Skin epidermis (tissue), 12 donors: ENCODE measurements around the gene EDC4.
"Not testable (repeated sequence)": the region's sequence is repeated elsewhere in the genome, so short reads cannot be mapped to it uniquely, and the experiment has no call there.

Experiments
- H3K27ac ChIP-seq, 21 experiments: fragments of 200-600 bp; sonication (generic) in 11 of 21; one replicate each; pipeline ENCODE4 v1.5.0; 2020; ENCODE audit warnings: mild to moderate bottlenecking in 3 of 21, inconsistent platforms in 2 of 21, moderate library complexity in 2 of 21
- H3K4me3 ChIP-seq, 7 experiments: fragments of 200-600 bp; sonication (generic) in 2 of 7; one replicate each; pipeline ENCODE4 v1.5.0; 2020; ENCODE audit warnings: inconsistent platforms in 2 of 7, mild to moderate bottlenecking in 2 of 7, moderate library complexity in 1 of 7

The EDC4 gene

GRCh38 chr16:67892899-67893742 is 20.3 kb downstream of the EDC4 start, which contains the start of gene PSKH1:
TSS of gene PSKH1 (plus strand) at chr16:67893254. CDS start at chr16:67908750, 15,496 bp downstream.
- peak within 1 kb of the TSS; percentile 66 to 97 (median 91) for H3K4me3 ChIP-seq
- H3K27ac ChIP-seq: peak within 1 kb of the TSS; percentile 83 to 100 (median 95)

DNA sequence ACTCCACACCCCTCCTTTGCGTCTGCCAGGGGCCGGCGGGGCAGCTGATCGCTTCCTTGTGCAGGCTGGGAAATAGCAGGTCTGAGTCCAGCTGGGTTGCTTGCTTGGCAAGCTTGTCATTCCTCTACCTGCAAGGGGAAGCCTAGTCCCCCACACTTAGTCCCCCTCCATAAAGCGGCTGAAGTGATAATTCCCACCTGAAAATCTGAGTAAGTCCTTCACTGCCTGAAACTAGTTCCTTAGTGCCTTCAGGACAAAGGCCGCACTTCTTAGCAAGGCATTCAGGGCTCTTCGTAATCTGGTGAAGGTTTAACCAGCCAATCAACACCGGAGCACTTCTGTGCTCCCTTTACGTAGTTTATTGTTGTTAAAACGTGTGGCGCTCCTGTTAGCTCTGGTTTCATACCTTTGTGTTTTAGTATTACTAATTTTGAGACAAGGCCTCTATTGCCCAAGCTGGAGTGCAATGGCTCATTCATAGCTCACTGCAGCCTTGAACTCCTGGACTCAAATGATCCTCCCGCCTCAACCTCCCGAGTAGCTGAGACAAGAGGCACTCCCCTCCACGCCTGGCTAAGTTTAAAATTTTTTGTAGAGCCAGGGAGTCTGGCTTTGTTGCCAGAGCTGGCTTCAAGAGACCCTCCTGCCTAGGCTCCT is 21.0 kb downstream of the EDC4 start:
- peak overlapping the region; percentile 66 to 97 (median 91) for H3K4me3 ChIP-seq

GRCh38 chr16:67897231-67897630 is 24.4 kb downstream of the EDC4 start:
- H3K4me3 ChIP-seq: no peak overlapping the region
- H3K27ac ChIP-seq: peak overlapping the region in 5 of 21 experiments; percentile 3 to 99 (median 41)

More for the DNA sequence above, 21.0 kb downstream of the EDC4 start:
- peak overlapping the region; percentile 83 to 100 (median 95) for H3K27ac ChIP-seq

DNA sequence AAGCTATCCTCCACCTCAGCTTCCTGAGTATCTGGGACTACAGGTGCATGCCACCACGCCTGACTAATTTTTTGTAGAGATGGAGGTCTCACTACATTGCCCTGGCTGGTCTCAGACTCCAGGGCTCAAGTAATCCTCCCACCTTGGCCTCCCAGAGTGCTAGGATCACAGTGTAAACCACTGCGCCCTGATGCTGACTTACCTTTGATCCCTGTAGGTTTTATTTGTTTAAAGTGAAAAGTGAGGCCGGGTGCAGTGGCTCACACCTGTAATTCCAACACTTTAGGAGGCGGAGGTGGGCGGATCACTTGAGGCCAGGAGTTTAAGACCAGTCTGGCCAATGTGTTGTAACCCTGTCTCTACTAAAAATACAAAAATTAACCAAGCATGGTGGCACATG is 28.9 kb downstream of the EDC4 start:
- no peak overlapping the region for H3K27ac ChIP-seq

DNA sequence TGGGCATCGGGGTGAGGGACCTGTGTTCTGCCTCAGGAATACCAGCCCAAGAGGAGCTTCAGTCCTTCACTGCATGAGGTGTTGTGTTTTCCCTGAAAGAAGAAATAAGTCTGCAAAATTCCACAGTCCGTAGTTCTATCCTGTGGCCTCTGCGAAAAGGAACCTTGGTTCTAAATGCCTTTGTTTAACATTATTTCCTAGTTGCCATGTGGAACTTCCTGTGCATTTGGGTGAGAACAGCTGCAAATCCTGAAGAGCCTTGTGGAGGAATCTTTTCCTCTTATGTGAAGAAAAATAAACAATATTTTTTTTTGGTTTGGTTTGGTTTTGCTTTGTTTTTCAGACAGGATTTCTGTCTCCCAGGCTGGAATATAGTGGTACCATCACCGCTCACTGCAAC is 30.0 kb downstream of the EDC4 start:
- peak overlapping the region in 4 of 21 experiments; percentile 21 to 70 (median 32) for H3K27ac ChIP-seq

More for the DNA sequence above, 28.9 kb downstream of the EDC4 start:
- no peak overlapping the region for H3K4me3 ChIP-seq

GRCh38 chr16:67907397-67908180 is 34.7 kb downstream of the EDC4 start:
- H3K4me3 ChIP-seq: no peak overlapping the region
- H3K27ac ChIP-seq: no peak overlapping the region

More for the DNA sequence above, 30.0 kb downstream of the EDC4 start:
- H3K4me3 ChIP-seq: no peak overlapping the region

GRCh38 chr16:67909056-67909742 is 36.3 kb downstream of the EDC4 start:
- no peak overlapping the region for H3K27ac ChIP-seq
- no peak overlapping the region for H3K4me3 ChIP-seq

DNA sequence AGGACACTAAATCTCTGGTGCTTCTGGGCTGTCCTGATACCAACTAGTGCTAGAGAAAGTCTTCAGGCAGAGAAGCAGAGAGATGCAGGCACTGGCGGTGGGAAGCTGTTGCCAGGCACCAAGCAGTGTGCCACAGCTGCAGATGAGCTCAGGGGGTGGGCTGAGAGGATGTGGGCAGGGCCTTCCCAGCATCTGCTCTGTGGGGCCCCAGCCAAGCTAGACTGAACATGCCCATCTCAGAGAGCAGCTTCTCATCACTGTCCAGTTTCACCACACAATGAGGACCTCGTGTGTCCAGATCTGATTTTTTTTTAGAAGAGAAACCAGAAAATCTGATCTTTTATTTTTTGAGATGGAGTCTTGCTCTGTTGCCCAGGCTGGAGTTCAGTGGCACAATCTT is 37.3 kb downstream of the EDC4 start:
- H3K4me3 ChIP-seq: no peak overlapping the region
- peak overlapping the region in 1 of 21 experiments; percentile 30 for H3K27ac ChIP-seq

DNA sequence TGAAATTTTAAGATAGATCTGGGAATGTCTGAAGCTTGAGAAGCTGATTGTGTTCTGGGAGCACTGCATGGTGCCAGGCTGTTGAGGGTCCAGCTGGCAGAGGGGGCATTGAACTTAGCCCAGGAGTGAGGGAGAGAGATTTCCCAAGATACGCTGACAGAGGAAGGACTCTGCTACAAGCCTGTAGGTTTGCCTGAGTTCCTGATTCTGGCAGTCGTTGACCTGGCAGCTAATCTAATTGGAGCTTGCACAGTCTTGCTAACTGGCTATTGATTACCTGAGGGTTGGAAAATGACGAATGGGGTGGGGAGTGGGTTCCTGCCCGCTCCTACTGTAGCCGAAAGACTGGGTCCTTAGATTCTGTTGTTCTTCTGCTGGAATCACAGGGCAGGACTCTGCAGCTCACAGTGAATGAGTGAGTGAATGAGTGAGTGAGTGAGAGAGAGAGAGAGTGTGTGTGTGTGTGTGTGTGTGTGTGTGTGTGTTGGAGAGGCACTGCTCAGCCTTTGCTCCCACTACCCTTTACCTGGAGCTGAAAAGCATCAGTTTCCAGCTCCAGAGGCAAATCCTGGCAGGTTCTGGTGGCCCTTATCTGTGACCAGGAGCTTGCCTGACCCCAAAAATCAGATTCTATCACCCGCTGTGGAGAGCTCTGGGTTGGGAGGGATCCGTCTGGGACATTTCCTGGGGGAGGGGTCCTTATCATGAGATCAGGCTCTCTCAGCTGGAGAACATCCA is 42.1 kb downstream of the EDC4 start:
- peak overlapping the region in 3 of 21 experiments; percentile 14 to 53 (median 31) for H3K27ac ChIP-seq

GRCh38 chr16:67915496-67915769 is 42.6 kb downstream of the EDC4 start:
- peak overlapping the region in 1 of 21 experiments; percentile 16 for H3K27ac ChIP-seq
- not testable (repeated sequence) for H3K4me3 ChIP-seq

More for the DNA sequence above, 42.1 kb downstream of the EDC4 start:
- H3K4me3 ChIP-seq: no peak overlapping the region

DNA sequence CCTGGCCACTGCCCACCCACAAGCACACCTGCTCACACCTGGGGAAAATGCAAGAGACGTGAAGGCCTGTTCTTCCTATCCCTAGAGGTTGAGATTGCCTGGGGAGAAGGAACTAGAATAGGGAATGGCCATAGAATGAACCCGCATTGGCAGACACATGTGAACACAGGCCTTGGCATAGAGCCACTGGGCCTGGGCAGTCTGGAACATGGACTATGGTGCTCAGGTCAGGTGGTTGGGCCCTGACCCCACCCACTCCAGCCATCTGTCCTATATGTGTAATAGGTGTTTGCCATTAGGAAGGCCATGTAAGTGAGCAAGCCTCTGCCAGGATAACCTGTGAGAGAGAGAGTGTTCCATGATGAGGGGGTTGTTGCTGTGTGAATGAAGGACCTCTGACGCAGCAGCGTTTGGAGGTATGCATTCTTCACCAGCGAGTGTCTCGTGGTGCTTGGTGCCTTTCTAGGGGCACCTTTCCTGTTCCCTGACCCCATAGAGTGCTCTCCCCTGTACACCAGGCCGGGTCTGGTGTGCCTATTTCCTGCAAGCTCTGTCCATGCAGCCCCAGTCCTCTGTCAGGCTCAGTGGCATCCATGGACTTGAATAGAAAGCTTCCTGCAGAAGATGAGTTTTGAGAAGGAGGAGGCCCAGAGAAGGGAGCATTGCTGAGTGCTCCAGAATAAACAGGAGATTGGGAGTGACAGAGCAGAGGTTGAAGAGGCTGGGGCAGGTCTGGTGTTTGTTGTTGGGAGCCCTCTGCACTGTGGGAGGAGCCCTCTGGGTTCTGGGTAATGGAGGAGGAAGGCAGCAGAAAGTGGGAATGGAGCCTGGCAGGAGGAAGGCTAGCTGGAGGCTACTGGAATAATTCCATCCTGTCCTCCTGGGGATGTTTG is 43.2 kb downstream of the EDC4 start:
- Histone ChIP-seq H3K27ac (peak overlapping the region in 10 of 21 experiments; percentile 3 to 80 (median 32)), H3K4me3 (no peak overlapping the region)

- H3K4me3 ChIP-seq: no peak overlapping the region
- H3K27ac ChIP-seq: peak overlapping the region in 15 of 21 experiments; percentile 2 to 80 (median 52)
These were observed 44.4 kb downstream of the EDC4 start for GRCh38 chr16:67917140-67917851.

- Histone ChIP-seq H3K27ac (peak overlapping the region in 15 of 21 experiments; percentile 2 to 80 (median 52)), H3K4me3 (no peak overlapping the region)
These were observed 45.0 kb downstream of the EDC4 start for GRCh38 chr16:67917852-67918236.

DNA sequence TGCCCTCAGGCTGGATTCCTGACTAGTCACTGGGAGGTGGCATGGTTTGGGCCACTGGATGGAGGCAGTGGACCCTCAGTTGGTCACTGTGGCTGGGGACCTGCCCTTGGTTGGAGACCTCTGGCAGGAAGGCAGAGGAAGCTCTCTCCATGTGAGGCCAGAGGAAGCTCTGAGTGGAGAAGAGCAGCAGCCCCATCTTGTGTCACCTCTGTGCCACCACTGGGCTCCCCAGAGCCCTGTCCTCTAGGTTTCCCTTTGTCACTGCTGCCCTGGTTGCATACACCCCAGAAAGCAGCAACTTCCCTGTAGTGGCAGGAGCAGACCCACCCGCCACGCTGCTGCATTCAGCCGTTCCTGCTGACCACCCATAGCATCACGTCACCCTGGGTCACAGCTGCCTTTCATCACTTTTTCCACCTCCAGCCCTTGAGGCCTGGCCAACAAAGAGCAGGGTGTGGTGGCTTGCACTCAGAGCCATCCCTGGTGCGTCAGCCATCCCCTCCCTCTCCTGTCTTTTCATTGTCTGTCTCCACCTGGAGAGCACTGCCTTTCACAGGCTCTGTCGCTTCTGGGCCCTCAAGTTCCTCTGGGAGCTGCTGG is 46.9 kb downstream of the EDC4 start:
- Histone ChIP-seq H3K27ac (peak overlapping the region in 9 of 21 experiments; percentile 10 to 71 (median 55)), H3K4me3 (no peak overlapping the region)

- peak overlapping the region in 8 of 21 experiments; percentile 5 to 70 (median 25) for H3K27ac ChIP-seq
These were observed 49.4 kb downstream of the EDC4 start for GRCh38 chr16:67922221-67922620.

DNA sequence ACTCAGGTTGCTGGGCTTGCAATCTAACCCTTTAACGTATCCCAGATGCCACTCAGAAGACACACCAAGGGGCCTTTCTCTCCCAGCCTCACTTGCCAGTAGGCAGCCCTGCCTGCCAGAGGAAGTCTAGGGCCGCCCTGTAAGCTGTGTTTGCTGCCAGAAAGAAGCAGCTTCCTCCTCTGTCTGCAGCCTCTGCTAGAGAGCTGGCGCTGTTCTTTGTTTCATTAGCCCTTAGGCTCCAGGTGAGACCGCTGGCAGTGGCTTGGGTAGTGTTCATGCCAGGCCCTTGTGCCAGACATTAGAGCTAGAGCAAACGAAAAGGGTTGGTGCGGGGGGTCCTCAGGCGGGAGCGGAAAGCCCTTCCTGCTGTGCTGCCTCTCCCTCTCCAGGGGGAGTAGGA is 49.9 kb downstream of the EDC4 start:
- H3K27ac ChIP-seq: peak overlapping the region in 6 of 21 experiments; percentile 12 to 70 (median 37)

More at GRCh38 chr16:67922221-67922620, 49.4 kb downstream of the EDC4 start:
- H3K4me3 ChIP-seq: no peak overlapping the region

More for the DNA sequence above, 49.9 kb downstream of the EDC4 start:
- H3K4me3 ChIP-seq: no peak overlapping the region
